DOHH2 (cell line): Measurements from ENCODE around the gene CPS1.

ENCODE experiments used
- EZH2phosphoT487 ChIP-seq: fragments of 200-600 bp; sonication (generic); IDR thresholded peaks from 2 replicates; pipeline ENCODE4 v1.6.1; 2017; ENCODE audit warnings: borderline replicate concordance, mild to moderate bottlenecking, antibody characterized with exemption, low read length, moderate library complexity, mixed read lengths
- TF ChIP-seq, protein P1 (sequence below): fragments of 200-600 bp; sonication (generic); IDR thresholded peaks from one replicate; pipeline ENCODE4 v1.5.1; 2014; ENCODE audit warnings: antibody characterized with exemption, mild to moderate bottlenecking, low read depth, low read length; ENCODE audit not compliant: poor library complexity, severe bottlenecking

DNA sequence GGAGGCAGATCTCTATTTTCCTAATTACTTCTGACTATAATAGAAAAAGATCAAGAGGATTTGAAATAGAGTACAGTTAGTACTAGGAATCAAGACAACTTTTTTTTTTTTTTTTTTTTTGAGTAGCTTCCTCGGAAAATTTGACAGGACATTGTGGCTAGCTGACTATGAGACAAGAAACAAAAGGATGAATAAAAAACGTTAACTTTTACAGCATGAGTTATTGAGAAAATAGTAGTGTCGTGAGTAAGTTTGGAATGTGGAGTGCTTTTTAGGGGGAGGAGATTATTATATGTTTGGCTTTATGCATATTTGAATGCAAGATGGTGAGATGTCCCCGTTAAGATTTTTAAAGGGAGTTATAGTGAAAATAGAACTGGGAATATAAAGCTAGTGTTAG, 27.7 kb upstream of the CPS1 start:
- TF ChIP-seq, protein P1, sequence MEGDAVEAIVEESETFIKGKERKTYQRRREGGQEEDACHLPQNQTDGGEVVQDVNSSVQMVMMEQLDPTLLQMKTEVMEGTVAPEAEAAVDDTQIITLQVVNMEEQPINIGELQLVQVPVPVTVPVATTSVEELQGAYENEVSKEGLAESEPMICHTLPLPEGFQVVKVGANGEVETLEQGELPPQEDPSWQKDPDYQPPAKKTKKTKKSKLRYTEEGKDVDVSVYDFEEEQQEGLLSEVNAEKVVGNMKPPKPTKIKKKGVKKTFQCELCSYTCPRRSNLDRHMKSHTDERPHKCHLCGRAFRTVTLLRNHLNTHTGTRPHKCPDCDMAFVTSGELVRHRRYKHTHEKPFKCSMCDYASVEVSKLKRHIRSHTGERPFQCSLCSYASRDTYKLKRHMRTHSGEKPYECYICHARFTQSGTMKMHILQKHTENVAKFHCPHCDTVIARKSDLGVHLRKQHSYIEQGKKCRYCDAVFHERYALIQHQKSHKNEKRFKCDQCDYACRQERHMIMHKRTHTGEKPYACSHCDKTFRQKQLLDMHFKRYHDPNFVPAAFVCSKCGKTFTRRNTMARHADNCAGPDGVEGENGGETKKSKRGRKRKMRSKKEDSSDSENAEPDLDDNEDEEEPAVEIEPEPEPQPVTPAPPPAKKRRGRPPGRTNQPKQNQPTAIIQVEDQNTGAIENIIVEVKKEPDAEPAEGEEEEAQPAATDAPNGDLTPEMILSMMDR = no peak
- TF ChIP-seq EZH2phosphoT487 = no peak
